HepG2 (cell line): ENCODE results near the gene ANO2. TPM values are rescaled to one million over a fixed set of nuclear protein-coding genes. Genes with fewer than 3 reads are reported as not detected.

Experiments
- ATAC-seq: fragments of 200-7000 bp; cut with Tn5 transposase; 3 replicates; pipeline ENCODE4 v1.9.1; 2020; ENCODE audit warnings: mild to moderate bottlenecking, moderate library complexity
- BruUV-seq: library from RNA; stranded (reverse); fragments of 400-500 nt; replicated peaks from 2 replicates; lab custom pipeline; 2021; lab: Mats Ljungman, UMichigan
- CTCF ChIA-PET: fragments of 300-600 bp; formaldehyde crosslinking; extraction: SDS; loops from one replicate; lab custom pipeline; 2021; ENCODE audit warnings: low total read pairs, inconsistent platforms, low intra/inter-chr PET ratio; lab: Yijun Ruan, JAX
- POLR2A ChIA-PET: fragments of 350-600 bp; sonication (Branson Sonifier 250); formaldehyde crosslinking; loops from one replicate; lab custom pipeline; 2020; ENCODE audit warnings: antibody characterized with exemption, inconsistent platforms; lab: Yijun Ruan, JAX
- DNase-seq: peaks from one replicate; pipeline ENCODE4 v3.0.0-alpha.2; 2015; ENCODE audit warnings: low spot score
- FAIRE-seq: peaks from 3 replicates; lab custom pipeline; 2011; peaks lifted over from hg19 to GRCh38; lab: Jason Lieb, UNC
- H2AFZ ChIP-seq: one replicate; pipeline ENCODE4 v1.6.1; 2011; ENCODE audit warnings: low read length, inconsistent platforms
- H3K27ac ChIP-seq: fragments of 300-600 bp; 3 replicates; pipeline ENCODE4 v1.8.0; 2011; ENCODE audit warnings: mixed run types, mild to moderate bottlenecking, mixed read lengths, low read length, inconsistent platforms; ENCODE audit not compliant: insufficient read depth; ENCODE audit errors: extremely low read length
- H3K27me3 ChIP-seq, 2 experiments: fragments of 200-600 bp in 1 of 2; 2 replicates in 1 of 2; 3 replicates in 1 of 2; pipeline versions ENCODE4 v1.6.0 to v1.8.0; 2011; ENCODE audit warnings: low read length in 2 of 2, mild to moderate bottlenecking in 2 of 2, moderate library complexity in 2 of 2, inconsistent platforms in 1 of 2; ENCODE audit not compliant: insufficient read depth in 2 of 2, control insufficient read depth in 1 of 2
- H3K36me3 ChIP-seq, 2 experiments: fragments of 200-600 bp in 1 of 2; replicated peaks in 1 of 2; 2 replicates in 1 of 2; 3 replicates in 1 of 2; pipeline versions ENCODE4 v1.5.1 to v1.8.0; 2011; ENCODE audit warnings: low read length in 2 of 2, inconsistent platforms in 1 of 2; ENCODE audit not compliant: insufficient read depth in 2 of 2, control insufficient read depth in 1 of 2
- H3K4me1 ChIP-seq: 2 replicates; pipeline ENCODE4 v1.5.1; 2012; ENCODE audit warnings: low read length, inconsistent platforms; ENCODE audit not compliant: insufficient read depth
- H3K4me2 ChIP-seq: 2 replicates; pipeline ENCODE4 v1.6.0; 2011; ENCODE audit warnings: low read depth, low read length, inconsistent platforms
- H3K4me3 ChIP-seq, 3 experiments: fragments of 200-600 bp in 1 of 3; sonication (generic), shearing (Covaris generic) in 1 of 3; replicated peaks in 1 of 3; 2 replicates each; pipeline ENCODE4 v1.5.1; 2011 to 2016; ENCODE audit warnings: low read length in 3 of 3, inconsistent platforms in 2 of 3, low read depth in 2 of 3, mild to moderate bottlenecking in 2 of 3, control low read depth in 1 of 3, mixed read lengths in 1 of 3; ENCODE audit not compliant: insufficient read depth in 1 of 3
- H3K79me2 ChIP-seq: one replicate; pipeline ENCODE4 v1.6.1; 2011; ENCODE audit warnings: low read length, inconsistent platforms; ENCODE audit not compliant: insufficient read depth
- H3K9ac ChIP-seq: 2 replicates; pipeline ENCODE4 v1.6.0; 2011; ENCODE audit warnings: mild to moderate bottlenecking, low read depth, low read length, inconsistent platforms; ENCODE audit not compliant: insufficient read depth
- H3K9me3 ChIP-seq: 2 replicates; pipeline ENCODE4 v1.5.1; 2012; ENCODE audit warnings: mild to moderate bottlenecking, low read length
- H4K20me1 ChIP-seq: 2 replicates; pipeline ENCODE4 v1.6.0; 2011; ENCODE audit warnings: inconsistent platforms, mild to moderate bottlenecking, low read length, moderate library complexity; ENCODE audit not compliant: insufficient read depth
- CBFB ChIP-seq: sonication (generic); formaldehyde crosslinking; IDR thresholded peaks from 2 replicates; pipeline ENCODE4 v1.4.0; 2020; ENCODE audit warnings: missing genetic modification reagents
- FOXK2 ChIP-seq: fragments of 450-650 bp; IDR thresholded peaks from 2 replicates; pipeline ENCODE4 v1.6.1; 2016
- HOXA5 ChIP-seq: sonication (generic); formaldehyde crosslinking; IDR thresholded peaks from 2 replicates; pipeline ENCODE4 v1.4.0; 2020; ENCODE audit warnings: missing genetic modification reagents
- JARID2 ChIP-seq: sonication (generic); formaldehyde crosslinking; IDR thresholded peaks from 2 replicates; pipeline ENCODE4 v1.8.1; 2023; ENCODE audit warnings: missing genetic modification reagents, inconsistent platforms; ENCODE audit not compliant: insufficient replicate concordance
- MAFG ChIP-seq: sonication (generic); formaldehyde crosslinking; IDR thresholded peaks from 2 replicates; pipeline ENCODE4 v1.5.1; 2020; ENCODE audit warnings: mild to moderate bottlenecking, missing genetic modification reagents
- MATR3 ChIP-seq: sonication (generic); formaldehyde crosslinking; IDR thresholded peaks from 2 replicates; pipeline ENCODE4 v1.4.0; 2020; ENCODE audit warnings: missing genetic modification reagents
- SMAD3 ChIP-seq: sonication (generic); formaldehyde crosslinking; IDR thresholded peaks from 2 replicates; pipeline ENCODE4 v1.4.0; 2020; ENCODE audit warnings: missing genetic modification reagents
- SMAD9 ChIP-seq: sonication (generic); formaldehyde crosslinking; IDR thresholded peaks from 2 replicates; pipeline ENCODE4 v1.5.1; 2020; ENCODE audit warnings: mild to moderate bottlenecking, missing genetic modification reagents
- ZFP1 ChIP-seq: IDR thresholded peaks from 2 replicates; pipeline ENCODE4 v1.6.1; 2016
- ZKSCAN8 ChIP-seq: IDR thresholded peaks from 2 replicates; pipeline ENCODE4 v1.6.1; 2016; ENCODE audit warnings: borderline replicate concordance, missing genetic modification reagents, missing compliant biosample characterization
- ZNF101 ChIP-seq: sonication (generic); formaldehyde crosslinking; IDR thresholded peaks from 2 replicates; pipeline ENCODE4 v1.4.0; 2020; ENCODE audit warnings: mild to moderate bottlenecking, low read depth, missing genetic modification reagents, borderline replicate concordance
- ZNF143 ChIP-seq: sonication (generic); formaldehyde crosslinking; IDR thresholded peaks from 2 replicates; pipeline ENCODE4 v1.4.0; 2020; ENCODE audit warnings: missing genetic modification reagents
- ZNF3 ChIP-seq: IDR thresholded peaks from 2 replicates; pipeline ENCODE4 v1.7.0; 2017; ENCODE audit warnings: inconsistent platforms
- ZNF672 ChIP-seq: sonication (generic); formaldehyde crosslinking; IDR thresholded peaks from 2 replicates; pipeline ENCODE4 v1.8.1; 2022; ENCODE audit warnings: missing genetic modification reagents
- ZNF773 ChIP-seq: sonication (generic); formaldehyde crosslinking; IDR thresholded peaks from 2 replicates; pipeline ENCODE4 v1.4.0; 2020; ENCODE audit warnings: missing genetic modification reagents, borderline replicate concordance
- WGBS: methylation state at CpG from one replicate; pipeline ENCODE4 v1.1.6; 2017; ENCODE audit warnings: low lambda C conversion rate; 5-methylcytosine and 5-hydroxymethylcytosine counted together
- in situ Hi-C: cut with HindIII; loops from 2 replicates; pipeline ENCODE4 v1.10.0; 2017; ENCODE audit warnings: low pct_unique_long_range_greater_than_20kb; ENCODE audit not compliant: extremely low pct_ligation_motif_present
- intact Hi-C: fragments of 100-400 bp; cut with micrococcal nuclease; formaldehyde crosslinking; loops from one replicate; pipeline ENCODE4 v1.10.0; 2022; ENCODE audit not compliant: unreplicated experiment
- polyA plus RNA-seq, 8 experiments: library from polyadenylated mRNA; depleted of rRNA in 3 of 8; stranded (reverse) in 7 of 8; unstranded in 1 of 8; fragments of >200 nt; fragmentation: Illumina TruSeq in 4 of 8; extraction: Trizol in 4 of 8; gene quantifications; 2 replicates each; pipeline versions ENCODE4 v1.2.1 to v1.2.3, GENCODE V29; 2011 to 2016; ENCODE audit warnings: low read depth in 4 of 8, missing spikeins in 1 of 8, mixed read lengths in 1 of 8; ENCODE audit not compliant: insufficient read depth in 1 of 8
- total RNA-seq, 5 experiments: library from RNA; depleted of rRNA; stranded (reverse); fragments of >200 nt; fragmentation: Illumina TruSeq; extraction: Trizol; gene quantifications; 2 replicates each; pipeline ENCODE4 v1.2.3, GENCODE V29; 2016; ENCODE audit warnings: low read depth in 1 of 5
- TF ChIP-seq, protein P1 (sequence below): sonication (generic); formaldehyde crosslinking; IDR thresholded peaks from 2 replicates; pipeline ENCODE4 v1.4.0; 2020; ENCODE audit warnings: missing genetic modification reagents
- TF ChIP-seq, protein P2 (sequence below): sonication (generic); formaldehyde crosslinking; IDR thresholded peaks from 2 replicates; pipeline ENCODE4 v1.4.0; 2020; ENCODE audit warnings: missing genetic modification reagents
- TF ChIP-seq, protein P3 (sequence below): sonication (generic); formaldehyde crosslinking; IDR thresholded peaks from 2 replicates; pipeline ENCODE4 v1.5.0; 2020; ENCODE audit warnings: missing genetic modification reagents
- TF ChIP-seq, protein P4 (sequence below): sonication (generic); formaldehyde crosslinking; IDR thresholded peaks from 2 replicates; pipeline ENCODE4 v1.5.0; 2020; ENCODE audit warnings: missing genetic modification reagents

Gene ANO2
- total and polyA plus RNA-seq, 2 of the 13 experiments (the other 11 are each of a cell fraction or from before 2014, with no cell fraction given), result 0.18 TPM; not detected in 1

DNA sequence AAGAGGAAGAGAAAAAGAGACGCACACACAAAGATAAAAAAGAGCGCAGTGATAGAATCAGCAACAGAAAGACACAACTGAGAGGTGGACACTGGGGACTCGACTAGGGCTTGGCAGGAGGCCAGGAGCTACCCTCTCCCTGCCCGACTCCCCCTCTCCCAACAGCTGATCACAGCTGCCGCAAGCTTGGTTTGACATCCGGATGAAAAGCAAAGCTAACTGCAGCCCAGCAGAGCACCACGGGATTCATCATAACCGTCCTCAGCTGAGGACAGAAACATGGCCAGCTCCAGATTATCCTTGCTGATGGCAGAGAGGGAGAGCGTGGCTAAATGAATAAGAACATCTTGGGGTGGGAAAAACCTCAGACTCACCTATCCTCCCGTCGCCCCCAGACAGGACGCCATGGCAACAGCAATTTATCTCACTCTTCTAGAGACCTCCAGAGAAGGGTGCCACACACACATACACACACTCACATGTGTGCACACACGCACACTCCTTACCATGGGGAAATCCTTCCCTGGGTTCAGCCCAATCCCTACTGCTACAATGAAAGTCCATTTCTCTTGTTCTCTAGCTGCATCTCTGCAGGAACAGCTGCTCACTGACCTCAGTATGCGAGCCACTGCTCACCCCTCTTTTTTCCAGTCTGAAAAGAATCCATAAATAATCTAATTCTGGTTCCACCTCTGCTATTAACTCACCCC lies 377.9 kb downstream of the ANO2 start:
- H3K4me1 ChIP-seq, result peaks cover 16% of the 10 kb centered on the region
- H3K27ac ChIP-seq, result no peak overlapping the region
- H3K4me3 ChIP-seq, result no peak overlapping the region
- no peak overlapping the region for H3K9ac ChIP-seq
- WGBS, result 62% methylated on average over 13 of the region's 14 CpGs
- in situ Hi-C loops (no loop called here), intact Hi-C loops (no loop called here)
- FAIRE-seq, result no peak
- no peaks in the 10 kb centered on the region for H3K79me2 ChIP-seq
- DNase-seq, result no peak
- ChIA-PET POLR2A (no interaction called here), CTCF (no interaction called here)
- ATAC-seq, result no peak
- BruUV-seq, result no TSS peak
- H3K27me3 ChIP-seq, result no peaks in the 10 kb centered on the region
- no peak overlapping the region for H2AFZ ChIP-seq
- no peaks in the 10 kb centered on the region for H3K9me3 ChIP-seq
- no peaks in the 10 kb centered on the region for H3K36me3 ChIP-seq
- no peak overlapping the region for H3K4me2 ChIP-seq
- H4K20me1 ChIP-seq, result no peaks in the 10 kb centered on the region
- TF ChIP-seq ZNF672 (CRISPR knock-in tag) (no peak), ZNF3 (CRISPR knock-in tag) (no peak), CBFB (CRISPR knock-in tag) (no peak), SMAD3 (CRISPR knock-in tag) (no peak), ZNF773 (CRISPR knock-in tag) (no peak), ZFP1 (CRISPR knock-in tag) (no peak), ZNF101 (CRISPR knock-in tag) (no peak), ZNF143 (CRISPR knock-in tag) (no peak), HOXA5 (CRISPR knock-in tag) (no peak), JARID2 (CRISPR knock-in tag) (no peak), SMAD9 (CRISPR knock-in tag) (no peak), FOXK2 (no peak), ZKSCAN8 (CRISPR knock-in tag) (no peak), MATR3 (CRISPR knock-in tag) (no peak), MAFG (CRISPR knock-in tag) (no peak)
- TF ChIP-seq, protein P1, sequence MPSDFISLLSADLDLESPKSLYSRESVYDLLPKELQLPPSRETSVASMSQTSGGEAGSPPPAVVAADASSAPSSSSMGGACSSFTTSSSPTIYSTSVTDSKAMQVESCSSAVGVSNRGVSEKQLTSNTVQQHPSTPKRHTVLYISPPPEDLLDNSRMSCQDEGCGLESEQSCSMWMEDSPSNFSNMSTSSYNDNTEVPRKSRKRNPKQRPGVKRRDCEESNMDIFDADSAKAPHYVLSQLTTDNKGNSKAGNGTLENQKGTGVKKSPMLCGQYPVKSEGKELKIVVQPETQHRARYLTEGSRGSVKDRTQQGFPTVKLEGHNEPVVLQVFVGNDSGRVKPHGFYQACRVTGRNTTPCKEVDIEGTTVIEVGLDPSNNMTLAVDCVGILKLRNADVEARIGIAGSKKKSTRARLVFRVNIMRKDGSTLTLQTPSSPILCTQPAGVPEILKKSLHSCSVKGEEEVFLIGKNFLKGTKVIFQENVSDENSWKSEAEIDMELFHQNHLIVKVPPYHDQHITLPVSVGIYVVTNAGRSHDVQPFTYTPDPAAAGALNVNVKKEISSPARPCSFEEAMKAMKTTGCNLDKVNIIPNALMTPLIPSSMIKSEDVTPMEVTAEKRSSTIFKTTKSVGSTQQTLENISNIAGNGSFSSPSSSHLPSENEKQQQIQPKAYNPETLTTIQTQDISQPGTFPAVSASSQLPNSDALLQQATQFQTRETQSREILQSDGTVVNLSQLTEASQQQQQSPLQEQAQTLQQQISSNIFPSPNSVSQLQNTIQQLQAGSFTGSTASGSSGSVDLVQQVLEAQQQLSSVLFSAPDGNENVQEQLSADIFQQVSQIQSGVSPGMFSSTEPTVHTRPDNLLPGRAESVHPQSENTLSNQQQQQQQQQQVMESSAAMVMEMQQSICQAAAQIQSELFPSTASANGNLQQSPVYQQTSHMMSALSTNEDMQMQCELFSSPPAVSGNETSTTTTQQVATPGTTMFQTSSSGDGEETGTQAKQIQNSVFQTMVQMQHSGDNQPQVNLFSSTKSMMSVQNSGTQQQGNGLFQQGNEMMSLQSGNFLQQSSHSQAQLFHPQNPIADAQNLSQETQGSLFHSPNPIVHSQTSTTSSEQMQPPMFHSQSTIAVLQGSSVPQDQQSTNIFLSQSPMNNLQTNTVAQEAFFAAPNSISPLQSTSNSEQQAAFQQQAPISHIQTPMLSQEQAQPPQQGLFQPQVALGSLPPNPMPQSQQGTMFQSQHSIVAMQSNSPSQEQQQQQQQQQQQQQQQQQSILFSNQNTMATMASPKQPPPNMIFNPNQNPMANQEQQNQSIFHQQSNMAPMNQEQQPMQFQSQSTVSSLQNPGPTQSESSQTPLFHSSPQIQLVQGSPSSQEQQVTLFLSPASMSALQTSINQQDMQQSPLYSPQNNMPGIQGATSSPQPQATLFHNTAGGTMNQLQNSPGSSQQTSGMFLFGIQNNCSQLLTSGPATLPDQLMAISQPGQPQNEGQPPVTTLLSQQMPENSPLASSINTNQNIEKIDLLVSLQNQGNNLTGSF (CRISPR knock-in tag), result no peak
- TF ChIP-seq, protein P2, sequence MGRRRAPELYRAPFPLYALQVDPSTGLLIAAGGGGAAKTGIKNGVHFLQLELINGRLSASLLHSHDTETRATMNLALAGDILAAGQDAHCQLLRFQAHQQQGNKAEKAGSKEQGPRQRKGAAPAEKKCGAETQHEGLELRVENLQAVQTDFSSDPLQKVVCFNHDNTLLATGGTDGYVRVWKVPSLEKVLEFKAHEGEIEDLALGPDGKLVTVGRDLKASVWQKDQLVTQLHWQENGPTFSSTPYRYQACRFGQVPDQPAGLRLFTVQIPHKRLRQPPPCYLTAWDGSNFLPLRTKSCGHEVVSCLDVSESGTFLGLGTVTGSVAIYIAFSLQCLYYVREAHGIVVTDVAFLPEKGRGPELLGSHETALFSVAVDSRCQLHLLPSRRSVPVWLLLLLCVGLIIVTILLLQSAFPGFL (CRISPR knock-in tag), result no peak
- TF ChIP-seq, protein P3, sequence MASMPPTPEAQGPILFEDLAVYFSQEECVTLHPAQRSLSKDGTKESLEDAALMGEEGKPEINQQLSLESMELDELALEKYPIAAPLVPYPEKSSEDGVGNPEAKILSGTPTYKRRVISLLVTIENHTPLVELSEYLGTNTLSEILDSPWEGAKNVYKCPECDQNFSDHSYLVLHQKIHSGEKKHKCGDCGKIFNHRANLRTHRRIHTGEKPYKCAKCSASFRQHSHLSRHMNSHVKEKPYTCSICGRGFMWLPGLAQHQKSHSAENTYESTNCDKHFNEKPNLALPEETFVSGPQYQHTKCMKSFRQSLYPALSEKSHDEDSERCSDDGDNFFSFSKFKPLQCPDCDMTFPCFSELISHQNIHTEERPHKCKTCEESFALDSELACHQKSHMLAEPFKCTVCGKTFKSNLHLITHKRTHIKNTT, result no peak
- TF ChIP-seq, protein P4, sequence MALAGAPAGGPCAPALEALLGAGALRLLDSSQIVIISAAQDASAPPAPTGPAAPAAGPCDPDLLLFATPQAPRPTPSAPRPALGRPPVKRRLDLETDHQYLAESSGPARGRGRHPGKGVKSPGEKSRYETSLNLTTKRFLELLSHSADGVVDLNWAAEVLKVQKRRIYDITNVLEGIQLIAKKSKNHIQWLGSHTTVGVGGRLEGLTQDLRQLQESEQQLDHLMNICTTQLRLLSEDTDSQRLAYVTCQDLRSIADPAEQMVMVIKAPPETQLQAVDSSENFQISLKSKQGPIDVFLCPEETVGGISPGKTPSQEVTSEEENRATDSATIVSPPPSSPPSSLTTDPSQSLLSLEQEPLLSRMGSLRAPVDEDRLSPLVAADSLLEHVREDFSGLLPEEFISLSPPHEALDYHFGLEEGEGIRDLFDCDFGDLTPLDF (CRISPR knock-in tag), result no peak
